WTC11 (cell line): Measurements from ENCODE around the gene ADISSP. TPM values are rescaled to one million over a fixed set of nuclear protein-coding genes. Genes with fewer than 3 reads are reported as not detected.

Experiments
- ATAC-seq: fragments of 200-7000 bp; cut with Tn5 transposase; 2 replicates; pipeline ENCODE4 v1.10.0; 2021; ENCODE audit warnings: mild to moderate bottlenecking, moderate library complexity
- CTCF ChIA-PET: fragments of 300-600 bp; sonication (Branson Sonifier 250); formaldehyde crosslinking; loops from one replicate; lab custom pipeline; 2021; ENCODE audit warnings: antibody characterized with exemption; lab: Charles Lee
- POLR2A ChIA-PET: fragments of 350-600 bp; sonication (Branson Sonifier 250); formaldehyde crosslinking; loops from one replicate; lab custom pipeline; 2021; ENCODE audit warnings: antibody characterized with exemption; lab: Charles Lee
- DNase-seq: peaks from one replicate; pipeline ENCODE4 v3.0.0; 2021; ENCODE audit warnings: low spot score
- H3K27ac Mint-ChIP-seq: 2 replicates; pipeline ENCODE4 v1.8.0; 2021; ENCODE audit warnings: mixed read lengths
- H3K27me3 Mint-ChIP-seq: 2 replicates; pipeline ENCODE4 v1.8.0; 2021; ENCODE audit warnings: low read depth, mild to moderate bottlenecking, moderate library complexity, mixed read lengths
- H3K36me3 Mint-ChIP-seq: 2 replicates; pipeline ENCODE4 v1.8.0; 2021; ENCODE audit warnings: mixed read lengths
- H3K4me1 Mint-ChIP-seq: 2 replicates; pipeline ENCODE4 v1.8.0; 2022; ENCODE audit warnings: mixed read lengths
- H3K4me3 Mint-ChIP-seq: 2 replicates; pipeline ENCODE4 v1.8.0; 2021; ENCODE audit warnings: mild to moderate bottlenecking, moderate library complexity, mixed read lengths
- H3K9me3 Mint-ChIP-seq: 2 replicates; pipeline ENCODE4 v1.8.0; 2021; ENCODE audit warnings: mixed read lengths
- CBFB ChIP-seq: sonication (generic); formaldehyde crosslinking; IDR thresholded peaks from 2 replicates; pipeline ENCODE4 v1.8.1; 2022; ENCODE audit warnings: mild to moderate bottlenecking, low read depth, missing genetic modification reagents
- CREB1 ChIP-seq: sonication (generic); formaldehyde crosslinking; IDR thresholded peaks from 2 replicates; pipeline ENCODE4 v1.8.0; 2023; ENCODE audit warnings: mild to moderate bottlenecking, missing genetic modification reagents
- CREM ChIP-seq: sonication (generic); formaldehyde crosslinking; IDR thresholded peaks from 2 replicates; pipeline ENCODE4 v1.8.1; 2022; ENCODE audit warnings: mild to moderate bottlenecking, missing genetic modification reagents, moderate library complexity
- EMX1 ChIP-seq: fragments of 250-450 bp; sonication (Bioruptor Pico); IDR thresholded peaks from 2 replicates; pipeline ENCODE4 v1.8.0; 2021; ENCODE audit warnings: mild to moderate bottlenecking
- ESRRA ChIP-seq: sonication (generic); formaldehyde crosslinking; IDR thresholded peaks from 2 replicates; pipeline ENCODE4 v1.8.1; 2022; ENCODE audit warnings: mild to moderate bottlenecking, missing genetic modification reagents, borderline replicate concordance
- FOXJ3 ChIP-seq: sonication (generic); formaldehyde crosslinking; IDR thresholded peaks from 2 replicates; pipeline ENCODE4 v1.9.0; 2021; ENCODE audit warnings: missing genetic modification reagents, mild to moderate bottlenecking, borderline replicate concordance
- FOXK1 ChIP-seq: sonication (generic); formaldehyde crosslinking; IDR thresholded peaks from 2 replicates; pipeline ENCODE4 v1.8.0; 2022; ENCODE audit warnings: mild to moderate bottlenecking, moderate library complexity, missing genetic modification reagents
- GABPB1 ChIP-seq: sonication (generic); formaldehyde crosslinking; IDR thresholded peaks from 2 replicates; pipeline ENCODE4 v1.8.1; 2023; ENCODE audit warnings: mild to moderate bottlenecking, missing genetic modification reagents
- GTF2I ChIP-seq: fragments of 250-450 bp; sonication (Bioruptor Pico); conservative IDR thresholded peaks from 2 replicates; pipeline ENCODE4 v1.4.0; 2021; ENCODE audit warnings: mild to moderate bottlenecking
- IRF2 ChIP-seq: sonication (generic); formaldehyde crosslinking; IDR thresholded peaks from 2 replicates; pipeline ENCODE4 v1.8.0; 2022; ENCODE audit warnings: low read depth, missing genetic modification reagents, borderline replicate concordance
- JUN ChIP-seq: sonication (generic); formaldehyde crosslinking; IDR thresholded peaks from 2 replicates; pipeline ENCODE4 v1.8.0; 2023; ENCODE audit warnings: mild to moderate bottlenecking, missing genetic modification reagents
- MXD4 ChIP-seq: fragments of 250-450 bp; sonication (Bioruptor Pico); IDR thresholded peaks from 2 replicates; pipeline ENCODE4 v1.8.0; 2021; ENCODE audit warnings: mild to moderate bottlenecking, moderate library complexity, borderline replicate concordance
- NFYB ChIP-seq: sonication (generic); formaldehyde crosslinking; conservative IDR thresholded peaks from 2 replicates; pipeline ENCODE4 v1.8.0; 2022; ENCODE audit warnings: low read depth, missing genetic modification reagents
- NR1H2 ChIP-seq: sonication (generic); formaldehyde crosslinking; IDR thresholded peaks from 2 replicates; pipeline ENCODE4 v1.9.0; 2021; ENCODE audit warnings: mild to moderate bottlenecking, moderate library complexity, missing genetic modification reagents
- NR3C1 ChIP-seq: sonication (generic); formaldehyde crosslinking; conservative IDR thresholded peaks from 2 replicates; pipeline ENCODE4 v1.8.1; 2023; ENCODE audit warnings: low read depth, mild to moderate bottlenecking, missing genetic modification reagents
- PRRX2 ChIP-seq: fragments of 250-450 bp; sonication (Bioruptor Pico); IDR thresholded peaks from 2 replicates; pipeline ENCODE4 v1.8.0; 2021; ENCODE audit warnings: mild to moderate bottlenecking
- RELA ChIP-seq: sonication (generic); formaldehyde crosslinking; IDR thresholded peaks from 2 replicates; pipeline ENCODE4 v1.8.1; 2022; ENCODE audit warnings: missing genetic modification reagents, mild to moderate bottlenecking, borderline replicate concordance
- TCF7 ChIP-seq: sonication (generic); formaldehyde crosslinking; IDR thresholded peaks from 2 replicates; pipeline ENCODE4 v1.8.0; 2022; ENCODE audit warnings: mild to moderate bottlenecking, low read depth, missing genetic modification reagents, moderate library complexity
- TEAD1 ChIP-seq: sonication (generic); formaldehyde crosslinking; IDR thresholded peaks from 2 replicates; pipeline ENCODE4 v1.8.0; 2022; ENCODE audit warnings: mild to moderate bottlenecking, missing genetic modification reagents
- TP53 ChIP-seq: sonication (generic); formaldehyde crosslinking; IDR thresholded peaks from 2 replicates; pipeline ENCODE4 v1.8.1; 2023; ENCODE audit warnings: mild to moderate bottlenecking, missing genetic modification reagents
- ZBTB21 ChIP-seq: sonication (generic); formaldehyde crosslinking; IDR thresholded peaks from 2 replicates; pipeline ENCODE4 v1.8.1; 2023; ENCODE audit warnings: mild to moderate bottlenecking, missing genetic modification reagents, borderline replicate concordance
- ZNF232 ChIP-seq: sonication (generic); formaldehyde crosslinking; IDR thresholded peaks from 2 replicates; pipeline ENCODE4 v1.8.0; 2022; ENCODE audit warnings: mild to moderate bottlenecking, missing genetic modification reagents
- total RNA-seq: library from RNA; stranded (reverse); gene quantifications from 3 replicates; pipeline ENCODE4 v1.2.3, GENCODE V29; 2021
- TF ChIP-seq, protein P1 (sequence below): sonication (generic); formaldehyde crosslinking; conservative IDR thresholded peaks from 2 replicates; pipeline ENCODE4 v1.8.1; 2023; ENCODE audit warnings: mild to moderate bottlenecking, low read depth, missing genetic modification reagents, moderate library complexity
- TF ChIP-seq, protein P2 (sequence below): sonication (generic); formaldehyde crosslinking; IDR thresholded peaks from 2 replicates; pipeline ENCODE4 v1.8.1; 2022; ENCODE audit warnings: low read depth, missing genetic modification reagents, borderline replicate concordance
- TF ChIP-seq, protein P3 (sequence below): sonication (generic); formaldehyde crosslinking; IDR thresholded peaks from 2 replicates; pipeline ENCODE4 v1.8.1; 2022; ENCODE audit warnings: low read depth, mild to moderate bottlenecking, moderate library complexity, missing genetic modification reagents, borderline replicate concordance
- TF ChIP-seq, protein P4 (sequence below): sonication (generic); formaldehyde crosslinking; conservative IDR thresholded peaks from 2 replicates; pipeline ENCODE4 v1.8.1; 2022; ENCODE audit warnings: mild to moderate bottlenecking, missing genetic modification reagents

ADISSP gene
- total RNA-seq, 1 experiment from 2014 or later, result 129 TPM

DNA sequence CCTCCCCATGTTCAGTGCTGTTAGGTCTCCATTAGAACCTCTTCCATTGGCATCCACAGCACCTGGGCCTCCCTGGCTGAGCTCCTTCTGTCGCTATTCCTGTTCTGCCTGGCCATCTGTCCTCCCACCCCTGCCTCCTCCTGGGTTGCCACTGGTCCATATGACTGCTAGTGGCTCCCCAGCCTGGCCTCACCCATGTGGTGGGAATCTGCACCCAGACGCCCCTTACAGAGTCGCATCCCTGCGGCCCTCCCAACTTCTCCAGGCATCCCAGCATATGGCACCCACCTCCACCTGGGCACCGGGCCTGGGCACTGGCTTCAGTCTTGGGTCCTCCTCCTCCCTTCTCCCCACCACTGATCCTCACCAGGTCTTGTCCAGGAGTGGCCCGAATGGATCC lies 36.3 kb upstream of the ADISSP start:
- no peak overlapping the region for H3K27ac Mint-ChIP-seq
- CTCF ChIA-PET, result no interaction called here
- no peak for TF ChIP-seq TCF7 (CRISPR knock-in tag)
- TF ChIP-seq CBFB (CRISPR knock-in tag), result no peak
- TF ChIP-seq TEAD1 (CRISPR knock-in tag), result no peak
- TF ChIP-seq ZBTB21 (CRISPR knock-in tag), result no peak
- no peak for TF ChIP-seq CREM (CRISPR knock-in tag)
- no peak for TF ChIP-seq NFYB (CRISPR knock-in tag)
- no peak for TF ChIP-seq GABPB1 (CRISPR knock-in tag)
- TF ChIP-seq CREB1 (CRISPR knock-in tag), result no peak
- no peak for TF ChIP-seq TP53
- TF ChIP-seq, protein P1, sequence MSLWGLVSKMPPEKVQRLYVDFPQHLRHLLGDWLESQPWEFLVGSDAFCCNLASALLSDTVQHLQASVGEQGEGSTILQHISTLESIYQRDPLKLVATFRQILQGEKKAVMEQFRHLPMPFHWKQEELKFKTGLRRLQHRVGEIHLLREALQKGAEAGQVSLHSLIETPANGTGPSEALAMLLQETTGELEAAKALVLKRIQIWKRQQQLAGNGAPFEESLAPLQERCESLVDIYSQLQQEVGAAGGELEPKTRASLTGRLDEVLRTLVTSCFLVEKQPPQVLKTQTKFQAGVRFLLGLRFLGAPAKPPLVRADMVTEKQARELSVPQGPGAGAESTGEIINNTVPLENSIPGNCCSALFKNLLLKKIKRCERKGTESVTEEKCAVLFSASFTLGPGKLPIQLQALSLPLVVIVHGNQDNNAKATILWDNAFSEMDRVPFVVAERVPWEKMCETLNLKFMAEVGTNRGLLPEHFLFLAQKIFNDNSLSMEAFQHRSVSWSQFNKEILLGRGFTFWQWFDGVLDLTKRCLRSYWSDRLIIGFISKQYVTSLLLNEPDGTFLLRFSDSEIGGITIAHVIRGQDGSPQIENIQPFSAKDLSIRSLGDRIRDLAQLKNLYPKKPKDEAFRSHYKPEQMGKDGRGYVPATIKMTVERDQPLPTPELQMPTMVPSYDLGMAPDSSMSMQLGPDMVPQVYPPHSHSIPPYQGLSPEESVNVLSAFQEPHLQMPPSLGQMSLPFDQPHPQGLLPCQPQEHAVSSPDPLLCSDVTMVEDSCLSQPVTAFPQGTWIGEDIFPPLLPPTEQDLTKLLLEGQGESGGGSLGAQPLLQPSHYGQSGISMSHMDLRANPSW (CRISPR knock-in tag), result no peak
- TF ChIP-seq JUN, result no peak
- no peak for TF ChIP-seq EMX1 (CRISPR knock-in tag)
- TF ChIP-seq NR3C1 (CRISPR knock-in tag), result no peak
- TF ChIP-seq, protein P2, sequence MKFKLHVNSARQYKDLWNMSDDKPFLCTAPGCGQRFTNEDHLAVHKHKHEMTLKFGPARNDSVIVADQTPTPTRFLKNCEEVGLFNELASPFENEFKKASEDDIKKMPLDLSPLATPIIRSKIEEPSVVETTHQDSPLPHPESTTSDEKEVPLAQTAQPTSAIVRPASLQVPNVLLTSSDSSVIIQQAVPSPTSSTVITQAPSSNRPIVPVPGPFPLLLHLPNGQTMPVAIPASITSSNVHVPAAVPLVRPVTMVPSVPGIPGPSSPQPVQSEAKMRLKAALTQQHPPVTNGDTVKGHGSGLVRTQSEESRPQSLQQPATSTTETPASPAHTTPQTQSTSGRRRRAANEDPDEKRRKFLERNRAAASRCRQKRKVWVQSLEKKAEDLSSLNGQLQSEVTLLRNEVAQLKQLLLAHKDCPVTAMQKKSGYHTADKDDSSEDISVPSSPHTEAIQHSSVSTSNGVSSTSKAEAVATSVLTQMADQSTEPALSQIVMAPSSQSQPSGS (CRISPR knock-in tag), result no peak
- no peak for TF ChIP-seq PRRX2 (CRISPR knock-in tag)
- no peak for TF ChIP-seq FOXJ3 (CRISPR knock-in tag)
- TF ChIP-seq IRF2 (CRISPR knock-in tag), result no peak
- TF ChIP-seq ESRRA (CRISPR knock-in tag), result no peak
- TF ChIP-seq FOXK1, result no peak
- TF ChIP-seq, protein P3, sequence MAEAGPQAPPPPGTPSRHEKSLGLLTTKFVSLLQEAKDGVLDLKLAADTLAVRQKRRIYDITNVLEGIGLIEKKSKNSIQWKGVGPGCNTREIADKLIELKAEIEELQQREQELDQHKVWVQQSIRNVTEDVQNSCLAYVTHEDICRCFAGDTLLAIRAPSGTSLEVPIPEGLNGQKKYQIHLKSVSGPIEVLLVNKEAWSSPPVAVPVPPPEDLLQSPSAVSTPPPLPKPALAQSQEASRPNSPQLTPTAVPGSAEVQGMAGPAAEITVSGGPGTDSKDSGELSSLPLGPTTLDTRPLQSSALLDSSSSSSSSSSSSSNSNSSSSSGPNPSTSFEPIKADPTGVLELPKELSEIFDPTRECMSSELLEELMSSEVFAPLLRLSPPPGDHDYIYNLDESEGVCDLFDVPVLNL (CRISPR knock-in tag), result no peak
- DNase-seq (no peak), ATAC-seq (no peak)
- peaks cover 4% of the 10 kb centered on the region; the same call in 1 of the 2 replicates for H3K9me3 Mint-ChIP-seq
- H3K4me1 Mint-ChIP-seq, result peaks cover 43% of the 10 kb centered on the region
- H3K36me3 Mint-ChIP-seq, result peaks cover 49% of the 10 kb centered on the region
- H3K4me3 Mint-ChIP-seq, result no peak overlapping the region
- peaks cover 6% of the 10 kb centered on the region; the same call in 1 of the 2 replicates for H3K27me3 Mint-ChIP-seq
- POLR2A ChIA-PET, result no interaction called here

DNA sequence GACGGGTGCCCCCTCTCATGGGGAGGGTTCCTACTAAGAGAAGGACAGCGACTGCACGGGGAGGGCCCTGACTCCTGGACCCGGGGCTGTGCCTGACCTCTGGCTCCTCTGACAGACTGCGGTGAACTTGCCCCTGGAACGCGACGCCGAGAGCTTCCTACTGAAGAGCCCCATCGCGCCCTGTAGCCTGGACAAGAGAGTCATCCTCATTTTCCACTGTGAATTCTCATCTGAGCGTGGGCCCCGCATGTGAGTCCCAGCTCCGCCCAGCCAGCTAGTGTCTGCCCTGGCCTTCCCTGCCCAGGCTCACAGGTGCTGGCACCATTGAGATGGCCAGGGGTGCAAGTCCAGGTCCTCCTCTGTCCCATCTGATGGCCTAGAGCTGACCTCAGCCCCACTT lies 35.7 kb upstream of the ADISSP start:
- Mint-ChIP-seq H3K27me3 (0 out of 2 replicates have a peak, but pooled peaks cover under 1% of the 10 kb centered on the region), H3K36me3 (peaks cover 49% of the 10 kb centered on the region), H3K27ac (no peak overlapping the region), H3K4me3 (no peak overlapping the region), H3K4me1 (peaks cover 49% of the 10 kb centered on the region), H3K9me3 (peaks cover 2% of the 10 kb centered on the region; the same call in 1 of the 2 replicates)
- ChIA-PET CTCF (interaction anchor here (0.8 kb wide), 1 partner anchor 15 kb away, joined by 3 read pairs; no protein-coding TSS in a partner anchor), POLR2A (no interaction called here)
- ATAC-seq (no peak), DNase-seq (no peak)
- TF ChIP-seq RELA, result no peak
- TF ChIP-seq MXD4 (CRISPR knock-in tag), result no peak
- no peak for TF ChIP-seq GTF2I (CRISPR knock-in tag)
- TF ChIP-seq, protein P1 (CRISPR knock-in tag), result no peak
- TF ChIP-seq NR1H2 (CRISPR knock-in tag), result no peak
- TF ChIP-seq, protein P4, sequence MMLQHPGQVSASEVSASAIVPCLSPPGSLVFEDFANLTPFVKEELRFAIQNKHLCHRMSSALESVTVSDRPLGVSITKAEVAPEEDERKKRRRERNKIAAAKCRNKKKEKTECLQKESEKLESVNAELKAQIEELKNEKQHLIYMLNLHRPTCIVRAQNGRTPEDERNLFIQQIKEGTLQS, result no peak
- TF ChIP-seq ZNF232, result no peak
